DMS79 treated with DMSO at 0.1 percent for 48 hours (cell line): ENCODE data around the gene PCDHB2.
"Not testable (repeated sequence)": the region's sequence is repeated elsewhere in the genome, so short reads cannot be mapped to it uniquely, and the experiment has no call there.

Source experiments
- DNase-seq: peaks from one replicate; lab custom pipeline; 2025; lab: John Stamatoyannopoulos, UW

Gene PCDHB2

DNA sequence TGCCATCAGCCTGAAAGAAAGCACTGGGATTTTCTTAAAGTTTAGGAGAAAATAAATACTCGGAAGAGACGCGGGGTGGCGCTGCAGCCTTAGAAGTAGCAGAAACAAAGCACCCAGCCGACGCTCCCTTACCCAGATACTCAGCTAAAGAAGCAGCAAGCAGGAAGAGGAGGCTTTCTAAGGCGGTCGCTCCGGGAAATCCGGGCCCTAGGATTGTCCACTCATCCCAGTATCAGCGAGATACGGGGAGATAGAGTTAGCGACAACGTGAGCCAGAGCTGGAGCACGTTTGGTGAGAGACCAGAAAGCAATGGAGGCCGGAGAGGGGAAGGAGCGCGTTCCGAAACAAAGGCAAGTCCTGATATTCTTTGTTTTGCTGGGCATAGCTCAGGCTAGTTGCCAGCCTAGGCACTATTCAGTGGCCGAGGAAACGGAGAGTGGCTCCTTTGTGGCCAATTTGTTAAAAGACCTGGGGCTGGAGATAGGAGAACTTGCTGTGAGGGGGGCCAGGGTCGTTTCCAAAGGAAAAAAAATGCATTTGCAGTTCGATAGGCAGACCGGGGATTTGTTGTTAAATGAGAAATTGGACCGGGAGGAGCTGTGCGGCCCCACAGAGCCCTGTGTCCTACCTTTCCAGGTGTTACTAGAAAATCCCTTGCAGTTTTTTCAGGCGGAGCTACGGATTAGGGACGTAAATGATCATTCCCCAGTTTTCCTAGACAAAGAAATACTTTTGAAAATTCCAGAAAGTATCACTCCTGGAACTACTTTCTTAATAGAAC lies at the start of gene PCDHB2:
Gene PCDHB2 (plus strand): TSS at position 135 of the 782 bp plus-strand sequence. CDS start 176 bp downstream, at position 311.
- no peak for DNase-seq

DNA sequence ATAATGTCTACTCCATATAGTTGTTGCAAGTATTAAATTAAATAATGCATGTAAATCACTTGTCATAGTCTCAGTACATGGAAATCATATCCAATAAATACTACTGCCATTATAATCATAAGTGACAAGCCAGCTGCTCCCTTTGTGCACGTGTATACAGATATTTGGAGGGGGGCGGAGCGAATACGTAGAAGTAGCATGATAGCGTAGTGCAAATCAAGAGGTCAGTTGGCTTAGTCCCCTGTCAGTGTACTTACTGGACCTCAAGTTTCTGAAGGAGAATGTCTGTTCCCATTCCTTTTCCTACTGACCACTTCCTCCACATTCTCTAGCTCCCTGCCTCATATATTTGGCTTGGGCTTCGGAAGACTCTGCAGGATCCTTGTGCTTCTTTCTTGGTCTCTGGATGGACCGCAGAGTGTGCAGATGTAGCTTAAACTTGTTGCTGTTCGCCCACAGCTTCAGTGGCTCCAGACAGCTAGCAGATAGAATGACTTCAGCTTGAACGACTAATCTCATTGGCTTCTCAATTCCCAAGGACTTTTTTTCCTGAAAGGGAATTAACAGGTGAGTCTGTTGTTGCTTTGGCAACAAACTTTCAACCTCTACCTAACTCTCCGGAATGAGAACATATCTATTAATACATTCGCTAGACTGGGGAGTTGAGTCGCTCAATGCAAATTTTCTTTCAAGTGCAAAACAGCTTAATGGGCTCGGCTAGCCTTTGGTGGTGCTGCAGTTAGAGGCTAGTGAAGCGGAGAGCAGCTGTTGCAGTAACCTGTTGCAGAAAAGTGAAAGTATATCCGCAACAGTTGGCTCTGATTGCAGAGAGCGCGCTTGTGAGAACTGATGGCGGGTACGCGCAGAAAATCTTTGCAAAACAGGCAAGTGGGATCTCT lies 43.5 kb upstream of the PCDHB2 start, which contains the start of gene PCDHB1:
Gene PCDHB1 (plus strand): TSS at position 753 of the 899 bp plus-strand sequence. CDS start 97 bp downstream, at position 850.
- DNase-seq, result no peak

GRCh38 chr5:141051521-141051866 lies 42.9 kb upstream of the PCDHB2 start:
- DNase-seq, result peak; percentile 22

GRCh38 chr5:141077826-141078225 lies 16.6 kb upstream of the PCDHB2 start:
- no peak for DNase-seq

- no peak for DNase-seq
Measured at GRCh38 chr5:141082228-141082627, 12.2 kb upstream of the PCDHB2 start.

DNA sequence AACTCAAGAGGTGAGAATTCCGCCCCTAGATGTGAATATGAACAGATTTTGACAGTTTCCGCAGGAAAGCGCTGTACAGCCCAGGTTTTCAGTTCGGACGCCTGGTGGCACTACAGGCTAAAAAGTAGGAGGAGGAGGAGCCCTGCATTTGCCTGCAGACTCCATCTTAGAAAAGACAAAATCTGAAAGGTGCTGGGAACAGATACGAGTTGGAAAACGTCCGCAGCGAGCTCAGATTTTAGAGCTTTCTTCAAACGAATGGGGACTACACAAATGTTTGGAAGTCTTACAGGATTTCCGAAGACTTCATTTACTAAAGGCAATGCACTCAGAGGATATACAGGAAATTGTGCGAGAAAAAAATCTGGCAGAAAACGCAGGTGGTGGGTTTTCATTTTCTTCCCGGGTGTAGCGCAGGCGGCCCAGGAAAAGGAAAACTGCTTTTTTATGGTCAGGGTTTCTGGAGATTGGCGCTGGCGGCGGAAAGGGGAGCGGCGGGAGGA lies 9.9 kb upstream of the PCDHB2 start:
- DNase-seq, result peak; percentile 75

GRCh38 chr5:141095263-141095641 lies 837 bp downstream of the PCDHB2 start:
- DNase-seq, result no peak

- DNase-seq, result not testable (repeated sequence)
Measured at GRCh38 chr5:141096181-141096580, 1.8 kb downstream of the PCDHB2 start.

DNA sequence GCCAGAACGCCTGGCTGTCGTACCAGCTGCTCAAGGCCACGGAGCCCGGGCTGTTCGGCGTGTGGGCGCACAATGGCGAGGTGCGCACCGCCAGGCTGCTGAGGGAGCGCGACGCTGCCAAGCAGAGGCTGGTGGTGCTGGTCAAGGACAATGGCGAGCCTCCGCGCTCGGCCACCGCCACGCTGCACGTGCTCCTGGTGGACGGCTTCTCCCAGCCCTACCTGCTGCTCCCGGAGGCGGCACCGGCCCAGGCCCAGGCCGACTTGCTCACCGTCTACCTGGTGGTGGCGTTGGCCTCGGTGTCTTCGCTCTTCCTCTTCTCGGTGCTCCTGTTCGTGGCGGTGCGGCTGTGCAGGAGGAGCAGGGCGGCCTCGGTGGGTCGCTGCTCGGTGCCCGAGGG lies 2.2 kb downstream of the PCDHB2 start:
- DNase-seq, result not testable (repeated sequence)

DNA sequence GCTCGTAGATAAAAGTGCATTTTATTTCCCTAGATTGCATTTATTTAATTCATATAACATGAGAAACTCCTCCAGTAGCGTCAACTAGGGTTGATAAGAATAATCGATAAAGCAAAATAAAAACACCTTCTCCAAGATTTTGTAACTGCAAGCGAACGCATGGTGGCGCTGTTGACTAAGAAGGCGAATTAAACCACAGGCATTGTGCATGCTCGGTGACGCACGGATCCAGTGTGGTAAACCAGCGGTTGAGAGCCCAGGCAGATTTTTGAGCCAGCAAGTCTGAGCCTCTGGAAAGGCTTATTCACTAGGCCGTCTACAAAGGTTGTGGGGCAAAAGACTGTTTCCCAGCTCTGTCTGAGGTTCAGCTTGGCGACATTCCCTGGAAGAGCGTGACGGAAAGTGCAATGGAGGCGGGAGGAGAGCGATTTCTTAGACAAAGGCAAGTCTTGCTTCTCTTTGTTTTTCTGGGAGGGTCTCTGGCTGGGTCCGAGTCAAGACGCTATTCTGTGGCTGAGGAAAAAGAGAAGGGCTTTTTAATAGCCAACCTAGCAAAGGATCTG lies 5.9 kb downstream of the PCDHB2 start, which contains the start of gene PCDHB3:
Gene PCDHB3 (plus strand): TSS at position 231 of the 563 bp plus-strand sequence. CDS start 177 bp downstream, at position 408.
- no peak for DNase-seq

DNA sequence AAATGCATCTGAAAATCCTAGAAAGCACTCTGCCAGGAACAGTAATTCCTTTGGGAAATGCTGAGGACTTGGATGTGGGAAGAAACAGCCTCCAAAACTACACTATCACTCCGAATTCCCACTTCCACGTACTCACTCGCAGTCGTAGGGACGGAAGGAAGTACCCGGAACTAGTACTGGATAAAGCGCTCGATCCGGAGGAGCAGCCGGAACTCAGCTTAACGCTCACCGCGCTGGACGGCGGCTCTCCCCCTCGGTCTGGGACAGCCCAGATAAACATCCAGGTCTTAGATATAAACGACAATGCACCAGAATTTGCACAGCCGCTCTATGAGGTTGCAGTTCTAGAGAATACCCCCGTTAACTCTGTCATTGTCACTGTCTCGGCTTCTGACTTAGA lies 6.6 kb downstream of the PCDHB2 start:
- no peak for DNase-seq

DNA sequence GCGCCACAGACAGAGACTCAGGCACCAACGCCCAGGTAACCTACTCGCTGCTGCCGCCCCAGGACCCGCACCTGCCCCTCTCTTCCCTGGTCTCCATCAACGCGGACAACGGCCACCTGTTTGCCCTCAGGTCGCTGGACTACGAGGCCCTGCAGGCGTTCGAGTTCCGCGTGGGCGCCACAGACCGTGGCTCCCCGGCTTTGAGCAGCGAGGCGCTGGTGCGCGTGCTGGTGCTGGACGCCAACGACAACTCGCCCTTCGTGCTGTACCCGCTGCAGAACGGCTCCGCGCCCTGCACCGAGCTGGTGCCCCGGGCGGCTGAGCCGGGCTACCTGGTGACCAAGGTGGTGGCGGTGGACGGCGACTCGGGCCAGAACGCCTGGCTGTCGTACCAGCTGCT lies 7.7 kb downstream of the PCDHB2 start:
- not testable (repeated sequence) for DNase-seq

GRCh38 chr5:141102471-141102870 lies 8.1 kb downstream of the PCDHB2 start:
- not testable (repeated sequence) for DNase-seq

DNA sequence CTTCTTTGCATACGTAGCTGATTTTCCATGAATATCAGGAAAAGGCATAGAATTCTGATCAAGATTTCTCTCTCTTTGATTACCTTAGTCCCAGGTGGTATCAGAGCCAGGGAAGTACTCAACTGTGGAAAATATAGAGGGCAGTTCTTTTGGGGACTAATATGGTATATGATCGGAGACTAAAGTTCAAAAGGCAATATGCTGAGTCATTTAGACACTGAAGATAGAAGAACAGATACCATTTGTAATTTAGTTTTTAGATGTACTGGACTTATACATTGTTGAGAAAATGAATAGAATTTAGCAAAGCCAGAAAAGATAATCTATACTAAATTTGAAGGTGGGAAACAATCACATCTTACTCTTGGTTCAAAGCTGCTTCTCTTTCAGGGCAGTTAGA lies 10.9 kb downstream of the PCDHB2 start:
- no peak for DNase-seq

DNA sequence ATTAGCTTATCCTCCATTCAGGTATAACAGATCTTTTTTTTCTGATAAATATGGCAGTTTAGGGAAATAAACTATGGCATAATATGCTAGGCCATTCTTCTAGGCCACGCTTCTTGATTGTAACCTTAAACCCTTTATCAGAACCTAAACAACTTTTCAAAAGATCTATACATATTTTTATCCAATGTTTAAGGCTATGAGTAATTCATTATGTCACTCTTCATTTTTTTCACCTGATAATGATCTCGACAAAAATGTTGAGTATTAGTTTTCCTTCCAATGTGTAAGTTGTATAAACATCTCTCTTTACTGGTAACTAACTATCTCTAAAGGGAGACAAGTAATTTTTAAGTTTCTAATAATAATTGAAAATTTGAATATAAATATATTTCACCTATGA lies 24.8 kb downstream of the PCDHB2 start:
- no peak for DNase-seq

GRCh38 chr5:141121563-141121962 lies 27.1 kb downstream of the PCDHB2 start, which contains the start of gene PCDHB4:
Gene PCDHB4, plus strand, starts transcription at chr5:141121818. Its CDS starts 181 bp downstream, at chr5:141121999.
- DNase-seq, result no peak

GRCh38 chr5:141121985-141122384 lies 27.6 kb downstream of the PCDHB2 start:
- no peak for DNase-seq

DNA sequence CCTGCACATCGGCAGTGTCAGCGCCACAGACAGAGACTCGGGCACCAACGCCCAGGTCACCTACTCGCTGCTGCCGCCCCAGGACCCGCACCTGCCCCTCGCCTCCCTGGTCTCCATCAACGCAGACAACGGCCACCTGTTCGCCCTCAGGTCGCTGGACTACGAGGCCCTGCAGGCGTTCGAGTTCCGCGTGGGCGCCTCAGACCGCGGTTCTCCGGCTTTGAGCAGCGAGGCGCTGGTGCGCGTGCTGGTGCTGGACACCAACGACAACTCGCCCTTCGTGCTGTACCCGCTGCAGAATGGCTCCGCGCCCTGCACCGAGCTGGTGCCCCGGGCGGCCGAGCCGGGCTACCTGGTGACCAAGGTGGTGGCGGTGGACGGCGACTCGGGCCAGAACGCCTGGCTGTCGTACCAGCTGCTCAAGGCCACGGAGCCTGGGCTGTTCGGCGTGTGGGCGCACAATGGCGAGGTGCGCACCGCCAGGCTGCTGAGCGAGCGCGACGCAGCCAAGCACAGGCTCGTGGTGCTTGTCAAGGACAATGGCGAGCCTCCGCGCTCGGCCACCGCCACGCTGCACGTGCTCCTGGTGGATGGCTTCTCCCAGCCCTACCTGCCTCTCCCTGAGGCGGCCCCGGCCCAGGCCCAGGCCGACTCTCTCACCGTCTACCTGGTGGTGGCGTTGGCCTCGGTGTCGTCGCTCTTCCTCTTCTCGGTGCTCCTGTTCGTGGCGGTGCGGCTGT lies 29.2 kb downstream of the PCDHB2 start:
- DNase-seq, result not testable (repeated sequence)

GRCh38 chr5:141127305-141127704 lies 32.9 kb downstream of the PCDHB2 start:
- no peak for DNase-seq

DNA sequence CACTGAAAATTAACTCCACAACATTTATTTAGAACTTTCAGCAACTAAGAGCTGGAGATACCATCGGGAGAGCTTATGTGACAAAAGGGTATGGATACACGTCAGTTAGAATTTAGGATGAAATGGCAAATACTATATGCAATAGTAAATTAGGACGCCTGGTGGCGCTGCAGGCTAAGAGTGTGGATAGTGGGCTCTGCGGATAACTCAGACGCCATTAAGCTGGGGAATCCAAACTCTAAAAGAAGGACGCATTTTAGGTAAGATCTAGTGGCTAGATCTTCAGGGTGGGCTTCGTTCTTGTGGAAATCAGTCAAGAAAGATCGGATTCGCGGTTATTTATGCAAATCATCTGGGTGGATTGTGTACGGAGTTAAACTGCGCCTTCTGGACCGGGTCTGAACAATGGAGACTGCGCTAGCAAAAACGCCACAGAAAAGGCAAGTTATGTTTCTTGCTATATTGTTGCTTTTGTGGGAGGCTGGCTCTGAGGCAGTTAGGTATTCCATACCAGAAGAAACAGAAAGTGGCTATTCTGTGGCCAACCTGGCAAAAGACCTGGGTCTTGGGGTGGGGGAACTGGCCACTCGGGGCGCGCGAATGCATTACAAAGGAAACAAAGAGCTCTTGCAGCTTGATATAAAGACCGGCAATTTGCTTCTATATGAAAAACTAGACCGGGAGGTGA lies 40.8 kb downstream of the PCDHB2 start, which contains the start of gene PCDHB5:
Gene PCDHB5 (plus strand): TSS at position 177 of the 688 bp plus-strand sequence. CDS start 229 bp downstream, at position 406.
- DNase-seq, result no peak
